Vagina (tissue), 2 donors: ENCODE measurements around the gene SDC3.

Source experiments
- POLR2A ChIP-seq, 2 donors: fragments of 450-650 bp; IDR thresholded peaks; one replicate each; pipeline ENCODE4 v1.6.1; 2017; ENCODE audit warnings: antibody characterized with exemption in 2 of 2, mild to moderate bottlenecking in 2 of 2, moderate library complexity in 2 of 2
- TF ChIP-seq, protein P1 (sequence below), 3 experiments: fragments of 450-650 bp in 2 of 3; fragments of 200-600 bp in 1 of 3; sonication (generic) in 1 of 3; IDR thresholded peaks; one replicate each; pipeline ENCODE4 v1.5.1; 2017 to 2019; ENCODE audit warnings: antibody characterized with exemption in 3 of 3, mild to moderate bottlenecking in 2 of 3, moderate library complexity in 2 of 3

DNA sequence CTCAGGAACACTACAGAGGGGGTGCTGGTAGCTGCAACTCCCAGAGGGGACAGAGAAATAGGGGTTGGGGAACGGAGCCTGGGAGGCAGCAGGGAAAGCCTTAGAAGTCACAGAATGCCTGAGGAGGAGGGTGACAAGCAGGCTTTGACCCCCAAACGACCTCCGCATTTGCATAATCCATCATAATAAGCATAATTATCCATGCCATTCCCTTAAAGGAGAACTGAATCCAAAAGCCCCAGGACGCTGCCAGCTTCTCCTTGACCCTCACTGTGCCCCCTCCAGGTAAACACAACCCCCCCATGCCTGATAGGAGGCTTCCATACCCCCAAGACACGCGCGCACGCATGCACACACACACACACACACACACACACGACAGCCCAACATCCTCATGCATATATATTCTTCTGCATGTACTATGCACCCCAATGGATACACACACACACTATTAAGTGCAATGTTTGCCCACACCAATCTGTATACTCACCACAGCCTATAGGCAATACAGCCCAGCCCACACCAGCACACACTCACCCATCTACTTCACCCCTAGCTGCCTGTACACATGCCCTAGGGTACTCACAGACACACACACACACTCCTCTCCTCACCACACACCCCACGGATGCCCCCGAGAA, 27.8 kb downstream of the SDC3 start:
- TF ChIP-seq, protein P1, sequence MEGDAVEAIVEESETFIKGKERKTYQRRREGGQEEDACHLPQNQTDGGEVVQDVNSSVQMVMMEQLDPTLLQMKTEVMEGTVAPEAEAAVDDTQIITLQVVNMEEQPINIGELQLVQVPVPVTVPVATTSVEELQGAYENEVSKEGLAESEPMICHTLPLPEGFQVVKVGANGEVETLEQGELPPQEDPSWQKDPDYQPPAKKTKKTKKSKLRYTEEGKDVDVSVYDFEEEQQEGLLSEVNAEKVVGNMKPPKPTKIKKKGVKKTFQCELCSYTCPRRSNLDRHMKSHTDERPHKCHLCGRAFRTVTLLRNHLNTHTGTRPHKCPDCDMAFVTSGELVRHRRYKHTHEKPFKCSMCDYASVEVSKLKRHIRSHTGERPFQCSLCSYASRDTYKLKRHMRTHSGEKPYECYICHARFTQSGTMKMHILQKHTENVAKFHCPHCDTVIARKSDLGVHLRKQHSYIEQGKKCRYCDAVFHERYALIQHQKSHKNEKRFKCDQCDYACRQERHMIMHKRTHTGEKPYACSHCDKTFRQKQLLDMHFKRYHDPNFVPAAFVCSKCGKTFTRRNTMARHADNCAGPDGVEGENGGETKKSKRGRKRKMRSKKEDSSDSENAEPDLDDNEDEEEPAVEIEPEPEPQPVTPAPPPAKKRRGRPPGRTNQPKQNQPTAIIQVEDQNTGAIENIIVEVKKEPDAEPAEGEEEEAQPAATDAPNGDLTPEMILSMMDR (IDR thresholded peaks at IDR 0.05), result no peak
- TF ChIP-seq POLR2A (IDR thresholded peaks at IDR 0.05), result no peak
